GM20431 (cell line): ENCODE data around the gene PLPPR4.
"Not testable (repeated sequence)": the region's sequence is repeated elsewhere in the genome, so short reads cannot be mapped to it uniquely, and the experiment has no call there.

Experiments
- in situ Hi-C: fragments of 300-500 bp; cut with MseI, MboI; formaldehyde crosslinking; loops from one replicate; pipeline ENCODE4 v1.15.0; 2020; ENCODE audit warnings: low sequenced_read_pairs; ENCODE audit not compliant: unreplicated experiment

The PLPPR4 gene

GRCh38 chr1:99264201-99265021, at the start of gene PLPPR4:
TSS of gene PLPPR4 (plus strand) at chr1:99264492. CDS start at chr1:99264594, 102 bp downstream.
- in situ Hi-C loops: no loop called here

GRCh38 chr1:99216956-99217355, 47.3 kb upstream of the PLPPR4 start:
- in situ Hi-C loops: no loop called here

- in situ Hi-C loops: no loop called here
Measured at GRCh38 chr1:99217599-99217998, 46.7 kb upstream of the PLPPR4 start.

GRCh38 chr1:99218572-99218971, 45.7 kb upstream of the PLPPR4 start:
- in situ Hi-C loops: no loop called here

GRCh38 chr1:99218999-99219398, 45.3 kb upstream of the PLPPR4 start:
- in situ Hi-C loops: no loop called here

GRCh38 chr1:99227056-99227897, 37.0 kb upstream of the PLPPR4 start:
- in situ Hi-C loops: no loop called here

GRCh38 chr1:99228153-99228552, 36.1 kb upstream of the PLPPR4 start:
- in situ Hi-C loops: no loop called here

- in situ Hi-C loops: no loop called here
Measured at GRCh38 chr1:99229122-99229521, 35.2 kb upstream of the PLPPR4 start.

- in situ Hi-C loops: no loop called here
Measured at GRCh38 chr1:99230695-99231094, 33.6 kb upstream of the PLPPR4 start.

GRCh38 chr1:99232172-99232571, 32.1 kb upstream of the PLPPR4 start:
- in situ Hi-C loops: no loop called here

- in situ Hi-C loops: no loop called here
Measured at GRCh38 chr1:99233446-99233845, 30.8 kb upstream of the PLPPR4 start.

- in situ Hi-C loops: no loop called here
Measured at GRCh38 chr1:99236756-99237155, 27.5 kb upstream of the PLPPR4 start.

GRCh38 chr1:99239690-99240089, 24.6 kb upstream of the PLPPR4 start:
- in situ Hi-C loops: no loop called here

- in situ Hi-C loops: no loop called here
Measured at GRCh38 chr1:99240621-99241020, 23.7 kb upstream of the PLPPR4 start.

GRCh38 chr1:99246152-99246551, 18.1 kb upstream of the PLPPR4 start:
- in situ Hi-C loops: no loop called here

- in situ Hi-C loops: no loop called here
Measured at GRCh38 chr1:99247199-99247598, 17.1 kb upstream of the PLPPR4 start.

GRCh38 chr1:99250728-99251127, 13.6 kb upstream of the PLPPR4 start:
- in situ Hi-C loops: no loop called here

- in situ Hi-C loops: no loop called here
Measured at GRCh38 chr1:99251308-99251707, 13.0 kb upstream of the PLPPR4 start.

- in situ Hi-C loops: no loop called here
Measured at GRCh38 chr1:99252630-99253029, 11.7 kb upstream of the PLPPR4 start.

GRCh38 chr1:99260402-99260801, 3.9 kb upstream of the PLPPR4 start:
- in situ Hi-C loops: not testable (repeated sequence)

- in situ Hi-C loops: no loop called here
Measured at GRCh38 chr1:99265124-99265523, 832 bp downstream of the PLPPR4 start.
